Measurements from ENCODE around the gene SIRPA. TPM values are rescaled to one million over a fixed set of nuclear protein-coding genes. Genes with fewer than 3 reads are reported as not detected.

The SIRPA gene
- total and polyA plus RNA-seq, 2 of the 8 experiments (the other 6 are each of a cell fraction or from before 2014, with no cell fraction given) = 3.9 to 4.3 TPM

GRCh38 chr20:1965520-1966351, 70.5 kb downstream of the SIRPA start:
- Histone ChIP-seq H3K23ac (ENCODE audit: insufficient read length) (no peak overlapping the region), H2BK20ac (ENCODE audit: low read length) (peak overlapping the region; percentile 93), H3K4me1 (replicated peaks in 1 of 4; ENCODE audit: control insufficient read depth in 3 of 4, insufficient read depth in 4 of 4, low read length in 3 of 4) (peaks cover 4 to 17% (median 11%) of the 10 kb centered on the region in 4 experiments; a peak in 6 of 7 replicates), H3K23me2 (ENCODE audit: low read depth, low read length) (no peaks in the 10 kb centered on the region; the same call in 1 of the 2 replicates), H2BK12ac (ENCODE audit: low read depth, low read length) (peak overlapping the region; percentile 82), H3K36me3 (ENCODE audit: control insufficient read depth in 2 of 4, insufficient read depth in 4 of 4, low read length in 3 of 4) (no peaks in the 10 kb centered on the region), H2AK5ac (ENCODE audit: low read depth, low read length) (no peak overlapping the region), H4K5ac (ENCODE audit: insufficient read length, low read depth, low read length) (no peak overlapping the region), H3K14ac (ENCODE audit: insufficient read length) (no peak overlapping the region), H3K79me1 (ENCODE audit: low read depth, low read length) (no peaks in the 10 kb centered on the region), H2BK15ac (ENCODE audit: low read length) (no peak overlapping the region; the same call in 1 of the 2 replicates), H3K9ac (replicated peaks in 1 of 4; ENCODE audit: extremely low read depth in 1 of 4, low read depth in 3 of 4, low read length in 3 of 4) (peak overlapping the region in 1 of 4 experiments; percentile 39; a peak in 1 of 7 replicates), H4K8ac (ENCODE audit: extremely low read depth, insufficient read depth, low read length) (peak overlapping the region; percentile 0; the same call in 1 of the 2 replicates), H2AFZ (ENCODE audit: low read length) (peak overlapping the region; percentile 81), H3K79me2 (ENCODE audit: control insufficient read depth in 1 of 2, insufficient read depth in 2 of 2, low read length in 2 of 2) (no peaks in the 10 kb centered on the region), H4K20me1 (replicated peaks in 1 of 2; ENCODE audit: control insufficient read depth in 1 of 2, insufficient read depth in 2 of 2, low read length in 2 of 2) (no peaks in the 10 kb centered on the region), H3K4me3 (ENCODE audit: extremely low read depth in 1 of 4, insufficient read depth in 2 of 4, low read depth in 3 of 4, low read length in 4 of 4) (peak overlapping the region in 1 of 4 experiments; percentile 50; a peak in 4 of 8 replicates), H3K27ac (ENCODE audit: low read depth, low read length) (no peak overlapping the region), H3K27me3 (replicated peaks in 1 of 4; ENCODE audit: control insufficient read depth in 3 of 4, extremely low read depth in 1 of 4, insufficient read depth in 3 of 4, low read length in 3 of 4) (peaks cover 0 to 4% (median 0%) of the 10 kb centered on the region in 4 experiments; a peak in 2 of 7 replicates), H2BK120ac (replicated peaks; ENCODE audit: low read depth, low read length) (peak overlapping the region; percentile 57), H3K9me3 (ENCODE audit: insufficient read depth in 2 of 2, low read depth in 1 of 2, low read length in 1 of 2) (no peaks in the 10 kb centered on the region), H3K4ac (replicated peaks; ENCODE audit: insufficient read length, low read depth, low read length) (no peak overlapping the region), H3K56ac (replicated peaks; ENCODE audit: insufficient read length, low read depth, low read length) (no peak overlapping the region), H3K4me2 (ENCODE audit: insufficient read depth in 1 of 2, low read depth in 2 of 2, low read length in 2 of 2) (peak overlapping the region; percentile 35 to 64), H3K18ac (ENCODE audit: extremely low read depth, low read length) (peak overlapping the region; percentile 89; the same call in 1 of the 2 replicates), H4K91ac (replicated peaks; ENCODE audit: insufficient read length, low read length) (peak overlapping the region; percentile 67), H2BK5ac (ENCODE audit: low read depth, low read length) (no peak overlapping the region; the same call in 1 of the 2 replicates)
- ChIA-PET CTCF (ENCODE audit: partially characterized antibody) (interaction anchor here (0.7 to 6.5 kb wide), 48 partner anchors 10 to 1001 kb away, joined by 3 to 57 read pairs (median 4); no protein-coding TSS in a partner anchor), POLR2A (ENCODE audit: partially characterized antibody) (interaction anchor here (0.7 to 1.4 kb wide), 6 partner anchors 10 to 189 kb away, joined by 3 to 9 read pairs (median 4); partner anchors contain the start of gene STK35)
- DNase-seq (ENCODE audit: low read depth in 1 of 2, low spot score in 2 of 2) (peak; percentile 73 to 96), FAIRE-seq (peak; percentile 81)
- 11% methylated on average over 28 of the region's 28 CpGs; no CpG with 5 or more reads in 1 of the 2 experiments for WGBS, 2 experiments (ENCODE audit: extremely low coverage in 1 of 2, insufficient coverage in 1 of 2, insufficient read length in 1 of 2, insufficient replicate concordance in 2 of 2, low coverage in 1 of 2, low lambda C conversion rate in 2 of 2, missing lambda C conversion rate in 1 of 2)
- peak; percentile 93 to 95 for TF ChIP-seq RAD21 (IDR thresholded peaks at IDR 0.05 in 1 of 2, conservative IDR thresholded peaks at IDR 0.05 in 1 of 2; ENCODE audit: low read depth in 2 of 2, low read length in 2 of 2)
- no peak for TF ChIP-seq TEAD4 (IDR thresholded peaks at IDR 0.05; ENCODE audit: low read depth, low read length)
- TF ChIP-seq RBBP5 (IDR thresholded peaks at IDR 0.05; ENCODE audit: borderline replicate concordance, low read depth, low read length) = no peak
- TF ChIP-seq TAF1 (IDR thresholded peaks at IDR 0.05; ENCODE audit: low read depth, low read length) = 0 out of 2 replicates have a peak, but pooled peaks have one; percentile 35
- peak; percentile 54; the same call in 1 of the 2 replicates for TF ChIP-seq ATF3 (IDR thresholded peaks at IDR 0.05; ENCODE audit: insufficient read depth, low read depth, low read length)
- no peak for TF ChIP-seq SIRT6 (IDR thresholded peaks at IDR 0.05; ENCODE audit: low read length)
- TF ChIP-seq, protein P1, sequence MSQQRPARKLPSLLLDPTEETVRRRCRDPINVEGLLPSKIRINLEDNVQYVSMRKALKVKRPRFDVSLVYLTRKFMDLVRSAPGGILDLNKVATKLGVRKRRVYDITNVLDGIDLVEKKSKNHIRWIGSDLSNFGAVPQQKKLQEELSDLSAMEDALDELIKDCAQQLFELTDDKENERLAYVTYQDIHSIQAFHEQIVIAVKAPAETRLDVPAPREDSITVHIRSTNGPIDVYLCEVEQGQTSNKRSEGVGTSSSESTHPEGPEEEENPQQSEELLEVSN (IDR thresholded peaks at IDR 0.05) = peak; percentile 74
- TF ChIP-seq CREB1 (IDR thresholded peaks at IDR 0.05) = peak; percentile 72
